ENCODE data around the gene TMC8.

TMC8 gene

DNA sequence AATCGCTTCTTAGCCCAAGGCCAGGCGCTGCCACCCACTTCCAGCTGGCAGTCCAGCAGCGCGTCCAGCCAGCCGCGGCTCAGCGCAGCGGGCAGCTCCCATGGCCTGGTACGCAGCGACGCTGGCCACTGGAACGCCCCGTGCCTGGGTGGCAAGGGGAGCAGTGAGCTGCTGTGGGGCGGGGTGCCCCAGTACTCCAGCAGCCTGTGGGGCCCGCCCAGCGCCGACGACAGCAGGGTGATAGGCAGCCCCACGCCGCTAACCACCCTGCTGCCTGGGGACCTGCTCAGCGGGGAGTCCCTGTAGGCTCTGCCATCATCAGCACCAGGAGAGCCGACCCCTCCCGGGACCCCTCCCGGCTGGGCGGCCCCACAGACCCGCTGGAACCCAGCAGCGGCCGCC is 26.0 kb upstream of the TMC8 start:
- no peak for DNase-seq (ENCODE audit: low read depth)
- H3K4me3 ChIP-seq (ENCODE audit: low read depth, low read length) = no peak overlapping the region
- in situ Hi-C loops (cut with HindIII; ENCODE audit: low sequenced_read_pairs) = no loop called here
- no peak for TF ChIP-seq CTCF (IDR thresholded peaks at IDR 0.05; ENCODE audit: low read depth, low read length, missing control alignments)

GRCh38 chr17:78105101-78105500 is 25.5 kb upstream of the TMC8 start:
- in situ Hi-C loops (cut with HindIII; ENCODE audit: low sequenced_read_pairs) = no loop called here
- TF ChIP-seq CTCF (IDR thresholded peaks at IDR 0.05; ENCODE audit: low read depth, low read length, missing control alignments) = no peak
- DNase-seq (ENCODE audit: low read depth) = no peak
- H3K4me3 ChIP-seq (ENCODE audit: low read depth, low read length) = no peak overlapping the region

GRCh38 chr17:78105551-78105950 is 25.0 kb upstream of the TMC8 start:
- TF ChIP-seq CTCF (IDR thresholded peaks at IDR 0.05; ENCODE audit: low read depth, low read length, missing control alignments) = no peak
- in situ Hi-C loops (cut with HindIII; ENCODE audit: low sequenced_read_pairs) = no loop called here
- no peak overlapping the region for H3K4me3 ChIP-seq (ENCODE audit: low read depth, low read length)
- no peak for DNase-seq (ENCODE audit: low read depth)

- DNase-seq (ENCODE audit: low read depth) = no peak
- no peak overlapping the region for H3K4me3 ChIP-seq (ENCODE audit: low read depth, low read length)
- TF ChIP-seq CTCF (IDR thresholded peaks at IDR 0.05; ENCODE audit: low read depth, low read length, missing control alignments) = no peak
- in situ Hi-C loops (cut with HindIII; ENCODE audit: low sequenced_read_pairs) = no loop called here
Observed at GRCh38 chr17:78106211-78106610, 24.4 kb upstream of the TMC8 start.

GRCh38 chr17:78107457-78107856 is 23.1 kb upstream of the TMC8 start:
- no peak for TF ChIP-seq CTCF (IDR thresholded peaks at IDR 0.05; ENCODE audit: low read depth, low read length, missing control alignments)
- no peak for DNase-seq (ENCODE audit: low read depth)
- in situ Hi-C loops (cut with HindIII; ENCODE audit: low sequenced_read_pairs) = no loop called here
- H3K4me3 ChIP-seq (ENCODE audit: low read depth, low read length) = no peak overlapping the region

DNA sequence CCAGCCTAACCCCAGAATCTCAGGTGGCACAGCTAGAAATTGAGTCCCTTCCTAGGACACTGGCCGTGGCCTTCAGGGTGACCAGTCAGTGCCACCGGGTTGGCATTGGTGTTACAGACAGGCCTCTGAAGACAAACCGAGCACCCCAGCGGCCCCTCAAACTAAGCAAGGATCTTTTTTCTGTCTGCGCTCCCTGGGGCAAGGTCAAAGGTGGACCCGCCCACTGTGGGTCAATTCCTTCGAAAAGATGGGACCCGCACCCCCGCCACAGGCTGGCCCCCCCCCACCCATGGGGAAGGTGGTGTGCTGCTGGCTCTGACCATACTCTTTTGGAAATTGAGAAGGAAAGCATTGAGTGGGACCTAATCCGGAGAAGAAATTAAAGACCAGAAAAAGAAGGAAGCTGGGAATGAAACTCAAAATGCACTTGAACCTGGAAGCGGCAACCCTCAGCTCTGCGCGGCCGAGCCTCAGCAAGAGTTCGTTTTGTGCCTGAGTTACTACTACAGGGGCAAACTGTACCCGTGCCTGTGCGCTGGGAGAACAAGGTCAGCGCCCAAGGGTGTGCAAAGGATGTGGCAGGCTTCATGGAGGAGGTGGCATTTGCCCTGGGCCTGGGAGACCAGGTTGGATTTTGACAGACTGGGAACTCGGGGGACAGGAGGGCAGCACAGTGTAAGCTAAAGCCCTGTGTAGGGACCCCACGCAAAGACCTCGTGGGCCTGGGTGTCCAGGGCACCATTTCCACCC is 22.4 kb upstream of the TMC8 start:
- H3K4me3 ChIP-seq (ENCODE audit: low read depth, low read length) = no peak overlapping the region
- no peak for TF ChIP-seq CTCF (IDR thresholded peaks at IDR 0.05; ENCODE audit: low read depth, low read length, missing control alignments)
- no peak for DNase-seq (ENCODE audit: low read depth)
- in situ Hi-C loops (cut with HindIII; ENCODE audit: low sequenced_read_pairs) = no loop called here

All from astrocyte of the cerebellum (primary cell).